ENCODE results near the gene ZFP90. TPM values are rescaled to one million over a fixed set of nuclear protein-coding genes. Genes with fewer than 3 reads are reported as not detected.

ZFP90 gene
- total RNA-seq, result 20.9 and 22.5 TPM in 2 replicates

DNA sequence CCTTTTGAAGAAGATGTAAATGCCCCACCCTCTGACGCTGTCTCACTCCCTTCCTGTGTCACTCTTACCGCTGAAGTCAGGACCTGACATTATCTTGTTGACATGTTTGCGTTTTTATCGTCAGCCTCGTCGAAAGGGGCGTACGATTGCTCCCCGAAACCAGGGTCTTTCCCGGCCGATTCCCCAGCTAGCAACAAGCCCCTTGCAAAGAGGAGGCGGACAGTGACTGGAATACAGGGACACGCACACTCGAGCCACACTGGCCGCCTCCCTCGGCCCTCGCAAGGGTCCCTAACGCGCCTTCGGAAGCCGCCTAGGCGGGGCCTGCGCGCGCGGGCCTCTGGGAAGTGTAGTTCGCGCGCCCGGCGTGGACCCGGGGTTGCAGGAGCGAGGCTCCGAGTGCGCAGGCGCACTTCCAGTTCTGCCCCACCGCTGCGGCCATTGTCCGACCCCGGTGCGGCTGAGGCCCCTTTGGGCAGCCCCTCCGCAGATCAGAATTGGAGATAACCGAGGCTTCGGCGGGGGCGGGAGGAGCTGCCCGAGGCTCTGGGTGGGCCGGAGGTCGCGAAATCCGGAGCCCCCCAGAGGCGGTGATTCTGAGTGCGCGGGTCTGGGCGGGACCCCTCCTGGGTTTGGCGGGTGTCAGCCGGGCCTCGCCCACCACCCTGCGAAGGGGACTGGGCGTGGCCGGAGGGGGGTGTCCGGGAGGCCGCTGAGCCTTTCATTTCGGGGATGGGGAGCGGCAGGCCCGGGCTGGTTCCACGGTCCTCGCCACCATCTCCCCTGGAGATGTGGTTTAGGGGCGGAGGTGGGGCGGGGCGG, at the start of gene ZFP90:
Gene ZFP90, plus strand, starts transcription at position 412 of the 822 bp plus-strand sequence. CDS start 502 bp downstream, outside the sequence.
- TF ChIP-seq, protein P1, sequence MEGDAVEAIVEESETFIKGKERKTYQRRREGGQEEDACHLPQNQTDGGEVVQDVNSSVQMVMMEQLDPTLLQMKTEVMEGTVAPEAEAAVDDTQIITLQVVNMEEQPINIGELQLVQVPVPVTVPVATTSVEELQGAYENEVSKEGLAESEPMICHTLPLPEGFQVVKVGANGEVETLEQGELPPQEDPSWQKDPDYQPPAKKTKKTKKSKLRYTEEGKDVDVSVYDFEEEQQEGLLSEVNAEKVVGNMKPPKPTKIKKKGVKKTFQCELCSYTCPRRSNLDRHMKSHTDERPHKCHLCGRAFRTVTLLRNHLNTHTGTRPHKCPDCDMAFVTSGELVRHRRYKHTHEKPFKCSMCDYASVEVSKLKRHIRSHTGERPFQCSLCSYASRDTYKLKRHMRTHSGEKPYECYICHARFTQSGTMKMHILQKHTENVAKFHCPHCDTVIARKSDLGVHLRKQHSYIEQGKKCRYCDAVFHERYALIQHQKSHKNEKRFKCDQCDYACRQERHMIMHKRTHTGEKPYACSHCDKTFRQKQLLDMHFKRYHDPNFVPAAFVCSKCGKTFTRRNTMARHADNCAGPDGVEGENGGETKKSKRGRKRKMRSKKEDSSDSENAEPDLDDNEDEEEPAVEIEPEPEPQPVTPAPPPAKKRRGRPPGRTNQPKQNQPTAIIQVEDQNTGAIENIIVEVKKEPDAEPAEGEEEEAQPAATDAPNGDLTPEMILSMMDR (IDR thresholded peaks at IDR 0.05; ENCODE audit: insufficient read depth, low read depth, low read length), result no peak
- peak within 1 kb of the TSS; percentile 90 for H3K4me3 ChIP-seq (ENCODE audit: low read depth, low read length)
- DNase-seq (ENCODE audit: low read depth), result peak; percentile 82

DNA sequence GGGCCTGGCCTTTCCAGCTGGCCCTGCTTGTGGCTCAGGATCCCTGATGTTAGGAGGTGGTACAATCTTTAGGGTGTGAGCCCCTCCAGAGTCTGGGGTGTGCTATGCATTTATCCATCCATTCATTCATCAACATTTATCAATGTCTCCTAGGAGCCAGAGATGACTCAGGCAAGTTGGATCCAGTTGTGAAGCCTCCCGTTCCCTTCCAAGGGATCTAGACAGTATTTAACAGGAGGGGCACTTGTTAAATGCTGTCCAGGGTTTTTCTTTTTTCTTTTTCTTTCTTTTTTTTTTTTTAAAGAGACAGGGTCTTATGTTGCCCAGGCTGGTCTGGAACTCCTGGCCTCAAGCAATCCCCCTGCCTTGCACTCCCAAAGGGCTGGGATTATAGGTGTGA, 48.7 kb upstream of the ZFP90 start:
- H3K4me3 ChIP-seq (ENCODE audit: low read depth, low read length), result no peak overlapping the region
- DNase-seq (ENCODE audit: low read depth), result no peak
- TF ChIP-seq, protein P1 (IDR thresholded peaks at IDR 0.05; ENCODE audit: insufficient read depth, low read depth, low read length), result no peak

DNA sequence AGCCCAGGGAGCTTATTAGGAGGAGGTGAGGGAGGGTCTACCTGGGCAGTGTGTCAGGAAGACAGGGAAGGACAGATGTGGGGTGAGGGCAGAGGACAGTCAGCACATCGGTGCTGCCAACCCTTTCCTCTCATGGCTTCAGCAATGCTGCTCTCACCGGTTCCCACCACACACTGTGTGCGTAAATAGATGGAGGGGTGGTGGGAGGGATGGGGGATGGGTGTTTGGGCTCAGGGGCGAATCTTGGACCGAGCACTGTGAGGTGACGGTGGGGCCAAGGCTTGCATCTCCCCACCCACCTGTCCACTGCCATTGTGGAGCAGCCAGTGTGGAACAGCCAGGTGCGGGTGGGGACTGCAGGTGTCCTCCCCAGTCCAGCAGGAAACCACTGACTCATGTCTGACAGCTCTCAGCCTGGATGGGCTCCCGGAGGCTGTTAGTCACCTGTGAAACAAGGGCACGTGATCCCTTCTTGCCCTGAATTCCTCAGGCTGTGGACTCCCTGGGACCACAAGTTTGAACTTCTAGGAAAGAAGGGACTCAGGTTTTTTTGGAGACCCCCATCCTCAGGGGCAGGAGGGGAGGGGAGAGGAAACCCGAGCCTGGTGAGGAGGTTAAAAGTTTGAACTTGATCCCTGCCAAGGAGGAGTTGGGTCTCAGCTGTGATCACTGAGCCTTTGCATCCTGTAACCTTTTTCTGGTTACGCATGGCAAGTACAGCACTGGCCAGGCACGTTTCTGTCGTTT, 48.1 kb upstream of the ZFP90 start:
- no peak overlapping the region for H3K4me3 ChIP-seq (ENCODE audit: low read depth, low read length)
- DNase-seq (ENCODE audit: low read depth), result no peak
- TF ChIP-seq, protein P1 (IDR thresholded peaks at IDR 0.05; ENCODE audit: insufficient read depth, low read depth, low read length), result no peak

DNA sequence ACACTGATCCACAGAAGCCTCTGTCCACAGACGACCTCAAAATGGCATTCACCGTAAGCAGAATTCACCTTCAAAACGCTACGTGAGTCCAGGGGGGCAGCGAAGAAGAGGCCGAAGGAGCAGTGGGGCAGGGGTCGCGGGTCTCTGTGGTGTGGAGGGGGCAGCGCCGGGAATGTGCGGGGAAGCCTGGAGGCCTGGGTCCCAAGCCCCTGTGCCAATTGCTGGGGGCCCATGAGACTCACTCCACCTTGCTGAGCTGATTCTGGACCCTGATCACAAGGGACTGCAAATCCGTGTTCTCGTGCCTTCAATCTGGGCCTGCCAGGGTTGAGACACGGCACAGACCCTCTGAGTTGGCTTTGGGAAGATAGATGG, 47.5 kb upstream of the ZFP90 start:
- TF ChIP-seq, protein P1 (IDR thresholded peaks at IDR 0.05; ENCODE audit: insufficient read depth, low read depth, low read length), result no peak
- no peak for DNase-seq (ENCODE audit: low read depth)
- H3K4me3 ChIP-seq (ENCODE audit: low read depth, low read length), result no peak overlapping the region

DNA sequence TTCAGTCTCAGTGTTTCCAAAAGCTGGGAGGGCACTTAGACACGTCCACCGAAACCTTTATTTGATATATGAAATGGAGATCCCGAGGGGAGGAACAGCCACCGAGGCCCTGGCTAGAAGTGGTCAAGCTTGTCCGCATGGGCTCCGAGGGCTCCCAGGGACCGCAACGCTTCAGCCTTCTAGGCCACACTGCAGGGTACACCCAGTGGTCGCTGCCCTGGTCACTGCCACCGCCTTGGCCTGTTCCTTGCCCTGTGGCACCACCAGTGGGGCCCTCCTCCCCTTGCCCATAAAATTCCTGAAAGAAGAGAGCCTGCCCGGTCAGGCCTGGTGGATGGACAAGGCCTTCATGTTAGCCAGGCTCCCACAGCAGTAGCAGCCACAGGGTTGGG, 46.9 kb upstream of the ZFP90 start:
- DNase-seq (ENCODE audit: low read depth), result no peak
- TF ChIP-seq, protein P1 (IDR thresholded peaks at IDR 0.05; ENCODE audit: insufficient read depth, low read depth, low read length), result no peak
- no peak overlapping the region for H3K4me3 ChIP-seq (ENCODE audit: low read depth, low read length)

DNA sequence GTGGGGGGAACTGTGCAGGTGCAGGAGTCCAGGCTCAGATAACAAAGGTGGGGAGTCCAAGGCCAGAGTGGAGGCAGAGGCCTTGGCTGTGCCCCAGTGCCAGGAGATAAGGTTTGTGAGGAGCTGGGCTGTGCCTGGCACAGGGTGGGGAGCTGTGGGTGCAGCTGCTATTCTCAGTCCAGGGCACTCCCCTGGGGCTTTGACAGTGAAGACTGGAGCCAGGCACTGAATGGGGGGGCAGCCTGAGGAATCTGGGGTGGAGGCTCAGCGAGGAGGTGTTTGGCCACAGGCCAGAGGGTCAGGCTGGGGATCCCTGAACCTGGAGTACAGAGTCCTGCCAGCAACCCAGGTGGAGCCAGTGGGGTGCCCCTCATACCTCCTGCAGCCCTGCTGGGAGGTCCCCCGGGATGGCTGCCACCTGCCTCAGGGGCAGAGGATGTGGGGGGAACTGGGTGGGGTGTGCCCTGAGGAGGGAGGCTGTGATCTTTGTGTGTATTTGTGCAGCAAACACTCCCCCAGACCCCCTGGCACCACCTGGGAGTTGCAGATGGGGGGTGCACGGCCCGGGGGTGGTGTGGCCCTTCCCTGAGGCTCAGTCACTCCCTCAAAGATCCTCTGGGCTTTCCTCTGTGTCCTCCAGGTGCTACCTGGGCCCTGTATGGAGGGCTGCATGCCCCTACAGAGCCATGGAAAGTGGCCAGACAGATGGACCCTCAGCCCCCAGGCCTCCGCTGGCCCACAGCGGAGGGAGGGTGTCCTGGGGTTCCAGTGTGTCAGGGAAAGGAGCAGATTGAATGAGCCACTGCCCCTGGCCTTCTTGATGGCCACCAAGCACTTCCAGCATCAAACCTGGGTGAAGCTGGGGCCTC, 46.3 kb upstream of the ZFP90 start:
- H3K4me3 ChIP-seq (ENCODE audit: low read depth, low read length), result no peak overlapping the region
- no peak for DNase-seq (ENCODE audit: low read depth)
- TF ChIP-seq, protein P1 (IDR thresholded peaks at IDR 0.05; ENCODE audit: insufficient read depth, low read depth, low read length), result no peak
